Astrocyte of the spinal cord (primary cell): ENCODE data around the gene PLAC9.
"Not testable (repeated sequence)": the region's sequence is repeated elsewhere in the genome, so short reads cannot be mapped to it uniquely, and the experiment has no call there.

ENCODE experiments used
- DNase-seq: peaks from one replicate; pipeline ENCODE4 v3.0.0; 2011; ENCODE audit warnings: low read depth, low spot score
- H3K4me3 ChIP-seq: 2 replicates; pipeline ENCODE4 v1.5.1; 2011; ENCODE audit warnings: low read depth, mild to moderate bottlenecking, low read length, moderate library complexity
- in situ Hi-C: cut with HindIII; loops from 2 replicates; pipeline ENCODE4 v1.10.0; 2017; ENCODE audit warnings: low sequenced_read_pairs
- TF ChIP-seq, protein P1 (sequence below): IDR thresholded peaks from 2 replicates; pipeline ENCODE4 v1.5.1; 2012; ENCODE audit warnings: low read depth, mild to moderate bottlenecking, low read length, inconsistent platforms

PLAC9 gene

GRCh38 chr10:80139265-80139664 is 6.7 kb downstream of the PLAC9 start:
- no peak overlapping the region for H3K4me3 ChIP-seq
- TF ChIP-seq, protein P1, sequence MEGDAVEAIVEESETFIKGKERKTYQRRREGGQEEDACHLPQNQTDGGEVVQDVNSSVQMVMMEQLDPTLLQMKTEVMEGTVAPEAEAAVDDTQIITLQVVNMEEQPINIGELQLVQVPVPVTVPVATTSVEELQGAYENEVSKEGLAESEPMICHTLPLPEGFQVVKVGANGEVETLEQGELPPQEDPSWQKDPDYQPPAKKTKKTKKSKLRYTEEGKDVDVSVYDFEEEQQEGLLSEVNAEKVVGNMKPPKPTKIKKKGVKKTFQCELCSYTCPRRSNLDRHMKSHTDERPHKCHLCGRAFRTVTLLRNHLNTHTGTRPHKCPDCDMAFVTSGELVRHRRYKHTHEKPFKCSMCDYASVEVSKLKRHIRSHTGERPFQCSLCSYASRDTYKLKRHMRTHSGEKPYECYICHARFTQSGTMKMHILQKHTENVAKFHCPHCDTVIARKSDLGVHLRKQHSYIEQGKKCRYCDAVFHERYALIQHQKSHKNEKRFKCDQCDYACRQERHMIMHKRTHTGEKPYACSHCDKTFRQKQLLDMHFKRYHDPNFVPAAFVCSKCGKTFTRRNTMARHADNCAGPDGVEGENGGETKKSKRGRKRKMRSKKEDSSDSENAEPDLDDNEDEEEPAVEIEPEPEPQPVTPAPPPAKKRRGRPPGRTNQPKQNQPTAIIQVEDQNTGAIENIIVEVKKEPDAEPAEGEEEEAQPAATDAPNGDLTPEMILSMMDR = no peak
- DNase-seq = no peak
- in situ Hi-C loops = no loop called here

- in situ Hi-C loops = no loop called here
- H3K4me3 ChIP-seq = no peak overlapping the region
- DNase-seq = no peak
- TF ChIP-seq, protein P1 = no peak
Observed at GRCh38 chr10:80140251-80140650, 7.7 kb downstream of the PLAC9 start.

DNA sequence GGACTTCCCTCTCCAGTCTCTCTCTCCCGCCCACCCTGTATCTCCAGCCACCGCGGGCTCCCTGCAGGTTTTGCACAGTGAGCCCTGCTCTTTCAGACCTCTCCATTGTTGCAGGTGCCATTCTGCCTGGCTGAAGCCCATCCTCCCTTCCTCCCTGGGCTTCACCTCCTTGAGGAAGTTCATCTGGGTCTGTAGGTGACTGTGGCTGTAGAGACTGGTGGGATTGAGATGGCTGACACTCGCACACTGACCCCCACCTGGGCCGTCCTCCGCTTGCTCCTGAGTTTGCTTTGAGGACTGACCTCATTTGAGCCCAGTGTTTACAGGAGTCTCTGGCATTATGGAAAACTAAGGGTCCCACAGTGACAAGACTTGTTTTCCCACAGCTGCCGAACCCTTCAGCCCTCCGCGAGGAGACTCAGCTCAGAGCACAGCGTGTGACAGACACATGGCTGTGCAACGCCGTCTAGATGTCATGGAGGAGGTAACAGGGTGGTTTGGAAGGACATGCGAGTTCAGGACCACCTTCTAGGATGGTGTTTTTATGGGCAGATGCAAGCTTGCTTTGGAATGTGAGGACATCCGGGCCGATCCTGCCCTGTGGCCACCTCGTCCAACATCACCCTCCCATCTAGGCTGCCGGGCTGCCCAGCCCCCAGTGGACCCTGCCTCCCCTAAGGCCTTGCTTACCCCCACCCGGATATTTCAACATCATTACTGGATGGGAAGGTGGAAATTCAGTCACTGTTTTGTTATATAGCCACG is 9.3 kb downstream of the PLAC9 start:
- H3K4me3 ChIP-seq = no peak overlapping the region
- DNase-seq = no peak
- in situ Hi-C loops = no loop called here
- TF ChIP-seq, protein P1 = no peak

GRCh38 chr10:80144067-80144695 is 11.7 kb downstream of the PLAC9 start:
- DNase-seq = no peak
- in situ Hi-C loops = no loop called here
- TF ChIP-seq, protein P1 = no peak
- no peak overlapping the region for H3K4me3 ChIP-seq

GRCh38 chr10:80144696-80145131 is 12.2 kb downstream of the PLAC9 start:
- no peak overlapping the region for H3K4me3 ChIP-seq
- TF ChIP-seq, protein P1 = no peak
- DNase-seq = no peak
- in situ Hi-C loops = no loop called here

DNA sequence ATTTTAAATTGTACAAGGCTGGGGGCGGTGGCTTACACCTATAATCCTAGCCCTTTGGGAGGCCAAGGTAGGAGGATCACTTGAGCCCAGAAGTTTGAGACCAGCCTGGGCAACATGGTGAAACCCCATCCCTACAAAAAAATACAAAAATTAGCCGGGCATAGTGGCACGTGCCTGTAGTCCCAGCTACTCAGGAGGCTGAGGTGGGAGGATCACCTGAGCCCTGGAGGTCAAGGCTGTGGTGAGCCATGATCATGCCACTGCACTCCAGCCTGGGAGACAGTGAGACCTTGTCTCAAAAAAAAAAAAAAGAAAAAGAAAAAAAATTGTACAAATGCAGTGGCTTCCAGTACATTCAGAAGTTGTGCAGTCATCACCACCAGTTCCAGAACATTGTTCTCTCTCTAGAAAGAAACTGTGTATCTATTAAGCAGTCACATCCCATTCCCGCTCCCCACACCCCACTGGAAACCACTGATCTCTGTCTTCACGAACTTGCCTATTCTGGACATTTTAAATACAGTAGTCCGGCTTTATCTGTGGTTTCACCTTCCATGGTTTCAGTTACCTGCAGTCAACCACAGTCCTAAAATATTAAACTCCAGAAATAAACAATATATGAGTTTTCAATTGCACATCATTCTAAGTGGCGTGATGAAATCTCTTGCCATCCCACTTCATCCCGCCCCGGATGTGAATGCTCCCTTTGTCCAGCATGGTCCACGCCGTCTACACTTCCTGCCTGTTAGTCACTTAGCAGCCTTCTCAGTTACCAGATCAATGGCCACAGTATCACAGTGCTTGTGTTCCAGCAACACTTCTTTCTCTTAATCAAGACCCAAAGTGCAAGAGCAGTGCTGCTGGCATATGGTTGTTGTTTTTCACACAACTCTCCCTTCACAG is 13.1 kb downstream of the PLAC9 start:
- in situ Hi-C loops = not testable (repeated sequence)

More for the DNA sequence above, 13.1 kb downstream of the PLAC9 start:
- H3K4me3 ChIP-seq = not testable (repeated sequence)
- peak; percentile 55 for DNase-seq
